Heart right ventricle (tissue), 16 donors: Measurements from ENCODE around the gene PRR5. TPM values are rescaled to one million over a fixed set of nuclear protein-coding genes. Genes with fewer than 3 reads are reported as not detected.

ENCODE experiments used
- ATAC-seq, 8 donors: fragments of 200-7000 bp; cut with Tn5 transposase; one replicate each; pipeline ENCODE4 v1.9.1; 2020; ENCODE audit warnings: mild to moderate bottlenecking in 8 of 8, moderate library complexity in 8 of 8, moderate number of reproducible peaks in 1 of 8
- DNase-seq, 2 donors: peaks; one replicate each; pipeline ENCODE4 v3.0.0-alpha.2; 2020
- H3K27ac ChIP-seq, 10 donors: fragments of 200-600 bp; sonication (generic) in 2 of 10; one replicate each; pipeline versions ENCODE4 v1.5.0 to v1.8.0; 2020 to 2022; ENCODE audit warnings: mild to moderate bottlenecking in 3 of 10
- H3K27me3 ChIP-seq, 7 donors: fragments of 200-600 bp; one replicate each; pipeline ENCODE4 v1.8.0; 2021 to 2022; ENCODE audit warnings: mild to moderate bottlenecking in 2 of 7
- H3K36me3 ChIP-seq, 9 donors: fragments of 200-600 bp; sonication (generic) in 1 of 9; one replicate each; pipeline versions ENCODE4 v1.5.0 to v1.8.0; 2020 to 2022; ENCODE audit warnings: mild to moderate bottlenecking in 2 of 9
- H3K4me1 ChIP-seq, 9 donors: fragments of 200-600 bp; sonication (generic) in 1 of 9; one replicate each; pipeline versions ENCODE4 v1.5.0 to v1.8.0; 2020 to 2022; ENCODE audit warnings: mild to moderate bottlenecking in 4 of 9
- H3K4me3 ChIP-seq, 10 donors: fragments of 200-600 bp; sonication (generic) in 2 of 10; one replicate each; pipeline versions ENCODE4 v1.5.0 to v1.8.0; 2020 to 2022; ENCODE audit warnings: mild to moderate bottlenecking in 7 of 10, moderate library complexity in 2 of 10
- H3K9me3 ChIP-seq, 11 donors: fragments of 200-600 bp in 10 of 11; sonication (generic) in 2 of 11; one replicate each; pipeline versions ENCODE4 v1.5.0 to v1.8.0; 2013 to 2022; ENCODE audit warnings: mild to moderate bottlenecking in 2 of 11, control low read depth in 1 of 11, moderate library complexity in 1 of 11
- CTCF ChIP-seq, 9 donors: fragments of 200-600 bp; sonication (generic) in 2 of 9; IDR thresholded peaks; one replicate each; pipeline versions ENCODE4 v1.5.0 to v1.8.0; 2021 to 2022; ENCODE audit warnings: antibody characterized with exemption in 9 of 9, mild to moderate bottlenecking in 5 of 9, moderate library complexity in 1 of 9
- WGBS, 2 donors: extraction: QIAGEN DNeasy Blood & Tissue Kit; methylation state at CpG; one replicate each; pipeline ENCODE4 v1.1.7; 2013; ENCODE audit warnings: inconsistent platforms in 1 of 2; 5-methylcytosine and 5-hydroxymethylcytosine counted together
- intact Hi-C, 10 donors: fragments of 100-400 bp; cut with DNase I; formaldehyde crosslinking; loops; one replicate each; pipeline versions ENCODE4 v1.11.1 to v1.14.2; 2022
- polyA plus RNA-seq, 2 donors: library from polyadenylated mRNA; stranded (reverse); fragments of 200-250 nt; gene quantifications; one replicate each; pipeline ENCODE4 v1.2.3, GENCODE V29; 2013
- total RNA-seq, 10 donors: library from RNA; stranded (reverse); fragmentation: NEBNext Ultra II Directional in 3 of 10; extraction: Animal tissue kit (Norgen Biotek cat#: 25700) in 3 of 10; gene quantifications; one replicate each; pipeline versions ENCODE4 v1.2.1 to v1.2.4, GENCODE V29; 2021 to 2023
- donor health status: Arrhythmogenic right ventricular cardiomyopathy.
- donor health status: ischemic (EF 13 %, LVEDD 7.1; RV severe dilation, severe dysfunction).
- donor health status: healthy with polysubstance abuse.
- donor health status: DM: no; HTN: yes; CAD: no.
- donor health status: DM: no; HTN: no; CAD: no.
- donor health status: ischemic (EF 25% LVEDD 6.9; RV normal size, moderate dysfunction).
- donor health status: ischemic (EF 25% LVEDD 5.7; RV mildly dilated, moderate dysfunction).
- donor health status: healthy.
- donor health status: DM: yes; HTN: yes; CAD: no.
- donor health status: Ischemic cardiomyopathy.
- donor health status: ischemic (EF 35%, LVEDD 5.7; RV mildly dilated, moderate dysfunction).
- donor health status: nonischemic (EF 11% LVEDD 7.7; RV severe dilation, severe dysfunction).
- donor health status: DM: yes; HTN: yes; CAD: no.
- donor health status: PGD.
- donor health status: ischemic (EF 29% LVEDD 5.4; RV normal size, mild dysfunction).
- donor health status: nonischemic (EF 23%, LVEDD 6.1; RV moderate dilation, normal function).

Gene PRR5
- total and polyA plus RNA-seq, 12 donors: 0.96 to 4.8 (median 2.9) TPM

- Histone ChIP-seq H3K27ac (no peak overlapping the region), H3K36me3 (no peaks in the 10 kb centered on the region), H3K27me3 (peaks cover 0 to 20% (median 0%) of the 10 kb centered on the region in 7 donors), H3K9me3 (no peaks in the 10 kb centered on the region), H3K4me1 (no peaks in the 10 kb centered on the region), H3K4me3 (no peak overlapping the region)
- no peak for ATAC-seq
- DNase-seq: no peak
- TF ChIP-seq CTCF (IDR thresholded peaks at IDR 0.05): no peak
- 63 to 69% methylated on average over 10 of the region's 10 CpGs for WGBS, 2 donors
- intact Hi-C loops: no loop called here
These were observed 81.1 kb downstream of the PRR5 start for GRCh38 chr22:44783091-44783490.

DNA sequence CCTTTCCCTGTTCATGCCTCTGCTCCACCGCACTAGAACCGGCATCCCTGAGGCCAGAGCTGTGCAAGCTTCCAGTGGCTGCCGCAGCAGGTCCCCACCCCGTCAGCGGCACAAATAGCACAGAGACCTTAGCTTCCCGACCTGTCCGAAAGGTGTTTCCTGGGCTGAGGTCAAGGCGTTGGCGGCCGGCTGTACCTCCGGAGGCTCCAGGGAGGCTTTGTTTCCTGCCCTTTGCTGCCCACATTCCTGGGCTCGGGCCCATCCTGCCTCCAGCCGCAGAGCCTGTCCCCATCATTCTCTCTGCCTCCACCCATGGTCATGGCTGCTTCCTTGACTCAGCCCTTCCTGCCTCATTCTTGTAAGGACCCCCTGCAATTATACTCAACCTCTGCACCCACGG, 81.6 kb downstream of the PRR5 start:
- TF ChIP-seq CTCF (IDR thresholded peaks at IDR 0.05): no peak
- H3K9me3 ChIP-seq: peaks cover 0 to under 1% (median 0%) of the 10 kb centered on the region in 11 donors
- no peaks in the 10 kb centered on the region for H3K36me3 ChIP-seq
- H3K27ac ChIP-seq: no peak overlapping the region
- H3K27me3 ChIP-seq: peaks cover 0 to 20% (median 0%) of the 10 kb centered on the region in 7 donors
- ATAC-seq (peak in 1 of 8 donors; percentile 7), DNase-seq (no peak)
- no peaks in the 10 kb centered on the region for H3K4me1 ChIP-seq
- H3K4me3 ChIP-seq: no peak overlapping the region
- WGBS, 2 donors: 44 to 45% methylated on average over 14 of the region's 14 CpGs
- intact Hi-C loops: no loop called here

- Histone ChIP-seq H3K4me3 (no peak overlapping the region), H3K27ac (no peak overlapping the region), H3K4me1 (no peaks in the 10 kb centered on the region), H3K9me3 (peaks cover 0 to 10% (median 0%) of the 10 kb centered on the region in 11 donors), H3K36me3 (no peaks in the 10 kb centered on the region), H3K27me3 (peaks cover 0 to 14% (median 0%) of the 10 kb centered on the region in 7 donors)
- no peak for TF ChIP-seq CTCF (IDR thresholded peaks at IDR 0.05)
- WGBS, 2 donors: 85 to 91% methylated on average over 23 of the region's 23 CpGs
- no peak for DNase-seq
- intact Hi-C loops: no loop called here
- ATAC-seq: no peak
These were observed 84.1 kb downstream of the PRR5 start for GRCh38 chr22:44786136-44786535.

DNA sequence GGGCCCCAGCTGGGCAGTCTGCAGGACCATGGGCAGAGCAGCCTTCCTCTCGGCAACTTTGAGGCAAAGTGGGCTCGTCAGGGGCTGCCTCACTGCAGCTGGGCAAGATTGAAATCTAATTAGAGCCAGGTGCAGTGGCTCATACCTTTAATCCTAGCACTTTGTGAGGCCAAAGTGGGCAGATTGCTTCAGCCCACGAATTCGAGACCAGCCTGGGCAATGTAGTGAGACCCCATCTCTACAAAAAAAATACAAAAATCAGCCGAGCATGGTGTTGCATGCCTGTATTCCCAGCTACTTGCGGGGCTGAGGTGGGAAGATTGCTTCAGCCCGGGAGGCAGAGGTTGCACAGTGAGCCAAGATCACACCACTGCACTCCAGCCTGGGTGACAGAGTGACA, 84.6 kb downstream of the PRR5 start:
- TF ChIP-seq CTCF (IDR thresholded peaks at IDR 0.05): no peak
- WGBS, 2 donors: 73 to 77% methylated on average over 7 of the region's 7 CpGs
- intact Hi-C loops: no loop called here
- Histone ChIP-seq H3K4me1 (no peaks in the 10 kb centered on the region), H3K4me3 (no peak overlapping the region), H3K27me3 (peaks cover 0 to 14% (median 0%) of the 10 kb centered on the region in 7 donors), H3K36me3 (no peaks in the 10 kb centered on the region), H3K9me3 (peaks cover 0 to 10% (median 0%) of the 10 kb centered on the region in 11 donors), H3K27ac (no peak overlapping the region)
- ATAC-seq: no peak
- DNase-seq: no peak

Other genes with a start within 250 kb of the PRR5 start
- gene RTL6, start 204.0 kb upstream of the PRR5 start, total RNA-seq: 10 to 100 TPM; 21.4 to 36.1 (median 25.7) TPM
- gene RTL6, start 204.0 kb upstream of the PRR5 start, polyA plus RNA-seq: 10 to 100 TPM in 1 of 2 donors, 1 to 10 TPM in 1; 3.6 to 13.5 TPM
- under 1 TPM in 5 of 10 donors, not detected in 5; 0.30 to 0.53 (median 0.40) TPM for gene ARHGAP8, start 50.4 kb downstream of the PRR5 start, total RNA-seq
- under 1 TPM; 0.17 to 0.22 TPM for gene ARHGAP8, start 50.4 kb downstream of the PRR5 start, polyA plus RNA-seq